H1 (cell line): ENCODE results near the gene OPHN1. TPM values are rescaled to one million over a fixed set of nuclear protein-coding genes. Genes with fewer than 3 reads are reported as not detected.

Experiments
- CTCF ChIA-PET: fragments of 300-600 bp; sonication (Branson Sonifier 250); formaldehyde crosslinking; loops from one replicate; lab custom pipeline; 2021; ENCODE audit not compliant: partially characterized antibody; lab: Charles Lee
- POLR2A ChIA-PET: fragments of 300-600 bp; sonication (Branson Sonifier 250); formaldehyde crosslinking; loops from one replicate; lab custom pipeline; 2021; ENCODE audit warnings: inconsistent platforms; ENCODE audit not compliant: partially characterized antibody; lab: Charles Lee
- DNase-seq, 2 experiments: peaks; one replicate each; pipeline versions ENCODE4 v3.0.0 to v3.0.0-alpha.2; 2010 to 2022; ENCODE audit warnings: low spot score in 2 of 2, low read depth in 1 of 2, mixed read lengths in 1 of 2
- FAIRE-seq: peaks from 2 replicates; lab custom pipeline; 2011; peaks lifted over from hg19 to GRCh38; lab: Jason Lieb, UNC
- H2AFZ ChIP-seq: 2 replicates; pipeline ENCODE4 v1.8.1; 2012; ENCODE audit warnings: low read length, inconsistent platforms
- H2AK5ac ChIP-seq: 2 replicates; pipeline ENCODE4 v1.6.1; 2013; ENCODE audit warnings: low read depth, low read length
- H2BK120ac ChIP-seq: replicated peaks from 2 replicates; pipeline ENCODE3; 2013; ENCODE audit warnings: low read depth, low read length, inconsistent platforms
- H2BK12ac ChIP-seq: 2 replicates; pipeline ENCODE4 v1.6.1; 2013; ENCODE audit warnings: low read depth, low read length
- H2BK15ac ChIP-seq: 2 replicates; pipeline ENCODE4 v1.6.1; 2013; ENCODE audit warnings: low read length
- H2BK20ac ChIP-seq: 2 replicates; pipeline ENCODE4 v1.6.1; 2013; ENCODE audit warnings: low read length
- H2BK5ac ChIP-seq: 2 replicates; pipeline ENCODE4 v1.6.1; 2013; ENCODE audit warnings: low read depth, low read length
- H3K14ac ChIP-seq: 2 replicates; pipeline ENCODE4 v1.6.1; 2013; ENCODE audit warnings: inconsistent platforms; ENCODE audit not compliant: insufficient read length
- H3K18ac ChIP-seq: 2 replicates; pipeline ENCODE4 v1.6.1; 2013; ENCODE audit warnings: low read length; ENCODE audit errors: extremely low read depth
- H3K23ac ChIP-seq: 2 replicates; pipeline ENCODE4 v1.6.1; 2013; ENCODE audit warnings: inconsistent platforms; ENCODE audit not compliant: insufficient read length
- H3K23me2 ChIP-seq: 2 replicates; pipeline ENCODE4 v1.6.1; 2013; ENCODE audit warnings: low read depth, low read length
- H3K27ac ChIP-seq: 2 replicates; pipeline ENCODE4 v1.6.1; 2011; ENCODE audit warnings: low read depth, low read length, inconsistent platforms
- H3K27me3 ChIP-seq, 4 experiments: replicated peaks in 1 of 4; 1 replicate in 1 of 4; 2 replicates in 3 of 4; pipeline versions ENCODE4 v1.6.1 to v1.8.1; 2011 to 2013; ENCODE audit warnings: low read length in 3 of 4, mild to moderate bottlenecking in 3 of 4, inconsistent platforms in 2 of 4, mixed read lengths in 2 of 4, moderate library complexity in 1 of 4; ENCODE audit not compliant: control insufficient read depth in 3 of 4, insufficient read depth in 3 of 4; ENCODE audit errors: extremely low read depth in 1 of 4
- H3K36me3 ChIP-seq, 4 experiments: 2 replicates each; pipeline versions ENCODE4 v1.6.1 to v1.8.1; 2011 to 2013; ENCODE audit warnings: mild to moderate bottlenecking in 4 of 4, low read length in 3 of 4, moderate library complexity in 2 of 4, control low read depth in 1 of 4, inconsistent platforms in 1 of 4; ENCODE audit not compliant: insufficient read depth in 4 of 4, control insufficient read depth in 2 of 4
- H3K4ac ChIP-seq: replicated peaks from 2 replicates; pipeline ENCODE3; 2013; ENCODE audit warnings: low read length, low read depth, mixed read lengths, inconsistent platforms; ENCODE audit not compliant: insufficient read length
- H3K4me1 ChIP-seq, 4 experiments: replicated peaks in 1 of 4; 1 replicate in 1 of 4; 2 replicates in 3 of 4; pipeline versions ENCODE4 v1.6.1 to v1.8.1; 2011 to 2013; ENCODE audit warnings: low read length in 3 of 4, inconsistent platforms in 2 of 4, mixed read lengths in 1 of 4; ENCODE audit not compliant: insufficient read depth in 4 of 4, control insufficient read depth in 3 of 4
- H3K4me2 ChIP-seq, 2 experiments: 2 replicates each; pipeline versions ENCODE4 v1.6.1 to v1.8.1; 2011 to 2013; ENCODE audit warnings: low read depth in 2 of 2, low read length in 2 of 2, control low read depth in 1 of 2, inconsistent platforms in 1 of 2, mild to moderate bottlenecking in 1 of 2; ENCODE audit not compliant: insufficient read depth in 1 of 2
- H3K4me3 ChIP-seq, 4 experiments: fragments of 200-600, 300-600 bp in 1 of 4; sonication (generic), shearing (Covaris generic), sonication (Bioruptor Twin) in 1 of 4; 2 replicates each; pipeline versions ENCODE4 v1.5.1 to v1.8.1; 2011 to 2016; ENCODE audit warnings: low read length in 4 of 4, low read depth in 3 of 4, control low read depth in 2 of 4, inconsistent platforms in 2 of 4, mild to moderate bottlenecking in 2 of 4, mixed read lengths in 1 of 4, moderate library complexity in 1 of 4; ENCODE audit not compliant: insufficient read depth in 2 of 4; ENCODE audit errors: extremely low read depth in 1 of 4
- H3K56ac ChIP-seq: replicated peaks from 2 replicates; pipeline ENCODE3; 2013; ENCODE audit warnings: low read depth, mild to moderate bottlenecking, mixed read lengths, low read length, inconsistent platforms; ENCODE audit not compliant: insufficient read length
- H3K79me1 ChIP-seq: 2 replicates; pipeline ENCODE4 v1.6.1; 2013; ENCODE audit warnings: low read depth, low read length, control low read depth
- H3K79me2 ChIP-seq, 2 experiments: 2 replicates each; pipeline versions ENCODE4 v1.6.1 to v1.8.1; 2012 to 2013; ENCODE audit warnings: low read length in 2 of 2, mild to moderate bottlenecking in 2 of 2, inconsistent platforms in 1 of 2; ENCODE audit not compliant: insufficient read depth in 2 of 2, control insufficient read depth in 1 of 2
- H3K9ac ChIP-seq, 4 experiments: replicated peaks in 1 of 4; 1 replicate in 1 of 4; 2 replicates in 3 of 4; pipeline versions ENCODE4 v1.6.1 to v1.8.1; 2011 to 2013; ENCODE audit warnings: low read depth in 3 of 4, low read length in 3 of 4, control low read depth in 2 of 4, mild to moderate bottlenecking in 2 of 4, moderate library complexity in 2 of 4, inconsistent platforms in 1 of 4; ENCODE audit errors: extremely low read depth in 1 of 4
- H3K9me3 ChIP-seq, 2 experiments: 2 replicates each; pipeline versions ENCODE4 v1.6.1 to v1.8.1; 2012 to 2013; ENCODE audit warnings: mild to moderate bottlenecking in 2 of 2, moderate library complexity in 2 of 2, control low read depth in 1 of 2, inconsistent platforms in 1 of 2, low read depth in 1 of 2, low read length in 1 of 2, mixed read lengths in 1 of 2; ENCODE audit not compliant: insufficient read depth in 2 of 2
- H4K20me1 ChIP-seq, 2 experiments: replicated peaks in 1 of 2; 2 replicates each; pipeline versions ENCODE3 to v1.8.1; 2011 to 2013; ENCODE audit warnings: inconsistent platforms in 2 of 2, low read length in 2 of 2, mild to moderate bottlenecking in 1 of 2; ENCODE audit not compliant: insufficient read depth in 2 of 2, control insufficient read depth in 1 of 2
- H4K5ac ChIP-seq: 2 replicates; pipeline ENCODE4 v1.6.1; 2013; ENCODE audit warnings: low read length, low read depth, mixed read lengths, inconsistent platforms; ENCODE audit not compliant: insufficient read length
- H4K8ac ChIP-seq: 2 replicates; pipeline ENCODE4 v1.8.0; 2013; ENCODE audit warnings: mild to moderate bottlenecking, moderate library complexity, low read length, inconsistent platforms; ENCODE audit not compliant: insufficient read depth; ENCODE audit errors: extremely low read depth
- H4K91ac ChIP-seq: replicated peaks from 2 replicates; pipeline ENCODE3; 2013; ENCODE audit warnings: low read length, mixed read lengths, inconsistent platforms; ENCODE audit not compliant: insufficient read length
- ATF3 ChIP-seq: IDR thresholded peaks from 2 replicates; pipeline ENCODE4 v1.6.1; 2011; ENCODE audit warnings: low read depth, mild to moderate bottlenecking, low read length; ENCODE audit not compliant: insufficient read depth
- BACH1 ChIP-seq: IDR thresholded peaks from 2 replicates; pipeline ENCODE4 v1.6.1; 2012; ENCODE audit warnings: low read length, improper control_type of control experiment
- CTCF ChIP-seq, 3 experiments: IDR thresholded peaks; 1 replicate in 2 of 3; 2 replicates in 1 of 3; pipeline versions ENCODE4 v1.5.1 to v1.6.1; 2011; ENCODE audit warnings: low read length in 3 of 3, mild to moderate bottlenecking in 3 of 3, inconsistent platforms in 2 of 3, low read depth in 1 of 3, moderate library complexity in 1 of 3; ENCODE audit not compliant: insufficient read depth in 1 of 3; ENCODE audit errors: control extremely low read depth in 1 of 3
- EP300 ChIP-seq, 2 experiments: IDR thresholded peaks; 1 replicate in 1 of 2; 2 replicates in 1 of 2; pipeline ENCODE4 v1.6.1; 2011 to 2012; ENCODE audit warnings: low read depth in 2 of 2, low read length in 2 of 2, mild to moderate bottlenecking in 2 of 2, borderline replicate concordance in 1 of 2, inconsistent platforms in 1 of 2, moderate library complexity in 1 of 2
- MAX ChIP-seq: IDR thresholded peaks from 2 replicates; pipeline ENCODE4 v1.6.1; 2012; ENCODE audit warnings: inconsistent platforms
- POLR2AphosphoS5 ChIP-seq: IDR thresholded peaks from 2 replicates; pipeline ENCODE4 v1.6.1; 2011; ENCODE audit warnings: low read depth, low read length
- TCF12 ChIP-seq: IDR thresholded peaks from 2 replicates; pipeline ENCODE4 v1.6.1; 2011; ENCODE audit warnings: low read depth, mild to moderate bottlenecking, low read length
- USF2 ChIP-seq: IDR thresholded peaks from 2 replicates; pipeline ENCODE4 v1.6.1; 2011; ENCODE audit warnings: low read length, improper control_type of control experiment
- WGBS, 2 experiments: shearing (Covaris generic) in 1 of 2; methylation state at CpG; one replicate each; pipeline versions ENCODE4 v1.1.6 to v1.1.7; 2013 to 2015; ENCODE audit warnings: low lambda C conversion rate in 2 of 2, mixed read lengths in 2 of 2, inconsistent platforms in 1 of 2, low coverage in 1 of 2, missing lambda C conversion rate in 1 of 2; ENCODE audit not compliant: insufficient replicate concordance in 2 of 2, insufficient coverage in 1 of 2, insufficient read length in 1 of 2; ENCODE audit errors: extremely low coverage in 1 of 2, missing lambda C conversion rate in 1 of 2; 5-methylcytosine and 5-hydroxymethylcytosine counted together
- polyA plus RNA-seq, 7 experiments: library from polyadenylated mRNA; depleted of rRNA in 3 of 7; stranded (reverse) in 5 of 7; unstranded in 2 of 7; fragments of >200 nt in 5 of 7; fragments of 200-250 nt in 2 of 7; gene quantifications; 1 replicate in 5 of 7; 2 replicates in 1 of 7; 4 replicates in 1 of 7; pipeline versions ENCODE4 v1.2.1 to v1.2.3, GENCODE V29; 2011 to 2013; ENCODE audit warnings: missing spikeins in 2 of 7, mixed read lengths in 2 of 7
- total RNA-seq: library from RNA; stranded (reverse); fragmentation: NEBNext Ultra II Directional; extraction: Animal tissue kit (Norgen Biotek cat#: 25700); gene quantifications from 2 replicates; pipeline ENCODE4 v1.2.1, GENCODE V29; 2021

Gene OPHN1
- total and polyA plus RNA-seq, 2 of the 8 experiments (the other 6 are each of a cell fraction or from before 2014, with no cell fraction given) = 1.2 to 3.5 TPM

- Histone ChIP-seq H3K27ac (no peak overlapping the region), H2BK120ac (no peak overlapping the region), H2BK5ac (no peak overlapping the region), H3K14ac (no peak overlapping the region), H3K9ac (no peak overlapping the region), H3K18ac (no peak overlapping the region), H2BK15ac (no peak overlapping the region), H3K79me1 (no peaks in the 10 kb centered on the region), H3K27me3 (no peaks in the 10 kb centered on the region), H4K91ac (no peak overlapping the region), H3K4me2 (no peak overlapping the region), H2BK12ac (no peak overlapping the region), H2AK5ac (no peak overlapping the region), H3K23ac (no peak overlapping the region), H2BK20ac (no peak overlapping the region), H3K36me3 (no peaks in the 10 kb centered on the region), H3K4me3 (no peak overlapping the region), H3K4me1 (no peaks in the 10 kb centered on the region), H3K79me2 (no peaks in the 10 kb centered on the region), H3K23me2 (no peaks in the 10 kb centered on the region), H3K56ac (no peak overlapping the region), H3K4ac (no peak overlapping the region), H4K20me1 (no peaks in the 10 kb centered on the region), H3K9me3 (no peaks in the 10 kb centered on the region), H4K8ac (no peak overlapping the region), H2AFZ (no peak overlapping the region), H4K5ac (no peak overlapping the region)
- DNase-seq = no peak
- ChIA-PET POLR2A (no interaction called here), CTCF (interaction anchor here (1.2 to 1.5 kb wide), 2 partner anchors 24 to 103 kb away, joined by 3 to 4 read pairs; no protein-coding TSS in a partner anchor)
- no peak for FAIRE-seq
- WGBS, 2 experiments = 67% methylated on average over 1 of the region's 2 CpGs; no CpG with 5 or more reads in 1 of the 2 experiments
- TF ChIP-seq MAX (no peak), USF2 (no peak), ATF3 (no peak), EP300 (IDR thresholded peaks at IDR 0.05; ENCODE audit: borderline replicate concordance in 1 of 2, low read depth in 2 of 2, low read length in 2 of 2) (no peak), BACH1 (no peak), POLR2AphosphoS5 (no peak), TCF12 (no peak), CTCF (IDR thresholded peaks at IDR 0.05; ENCODE audit: control extremely low read depth in 1 of 3, insufficient read depth in 1 of 3, low read depth in 1 of 3, low read length in 3 of 3) (no peak)
Measured at GRCh38 chrX:68121835-68122234, 311.5 kb downstream of the OPHN1 start.
